Amniotic stem cell (primary cell): ENCODE data around the gene PTGES2.

Source experiments
- DNase-seq: peaks from one replicate; lab custom pipeline; 2025; lab: John Stamatoyannopoulos, UW

The PTGES2 gene

DNA sequence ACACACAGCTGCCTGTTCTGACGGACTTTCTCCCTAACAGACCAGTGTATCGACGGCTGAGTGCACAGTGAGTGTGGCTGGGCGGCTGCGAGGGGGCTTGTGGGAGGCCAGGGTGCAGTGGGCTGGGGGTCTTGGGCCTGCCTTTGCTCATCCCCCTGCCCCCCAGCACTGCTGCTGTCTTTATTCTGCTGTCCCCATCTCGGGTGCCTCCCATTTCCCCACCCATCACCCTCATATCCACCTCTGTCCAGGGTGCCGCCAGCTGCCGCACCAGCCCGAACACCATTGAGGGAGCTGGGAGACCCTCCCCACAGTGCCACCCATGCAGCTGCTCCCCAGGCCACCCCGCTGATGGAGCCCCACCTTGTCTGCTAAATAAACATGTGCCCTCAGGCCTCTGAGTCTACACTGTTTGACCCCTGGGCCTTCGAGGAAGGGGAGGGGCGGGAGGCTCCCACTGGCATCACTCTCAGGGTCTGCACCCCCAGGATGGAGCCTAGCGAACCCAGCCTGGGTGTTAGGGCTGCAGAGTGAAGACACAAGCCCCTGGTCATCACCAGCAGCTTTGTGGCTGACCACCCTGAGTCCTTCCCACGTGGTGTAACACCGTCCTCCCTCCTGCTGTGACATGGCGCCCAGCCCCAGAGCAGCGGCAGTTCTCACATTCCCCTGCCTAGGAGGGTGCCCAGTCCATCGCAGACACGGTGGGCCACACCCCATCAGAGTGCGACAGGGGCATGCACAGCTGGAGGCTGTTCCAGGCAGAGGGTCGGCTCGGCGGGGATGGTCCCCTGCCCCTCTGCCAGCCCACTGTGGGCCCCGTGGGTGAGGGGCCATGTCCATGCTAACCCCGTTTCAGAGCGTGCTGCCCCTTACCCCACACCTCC, 25.8 kb upstream of the PTGES2 start:
- no peak for DNase-seq

DNA sequence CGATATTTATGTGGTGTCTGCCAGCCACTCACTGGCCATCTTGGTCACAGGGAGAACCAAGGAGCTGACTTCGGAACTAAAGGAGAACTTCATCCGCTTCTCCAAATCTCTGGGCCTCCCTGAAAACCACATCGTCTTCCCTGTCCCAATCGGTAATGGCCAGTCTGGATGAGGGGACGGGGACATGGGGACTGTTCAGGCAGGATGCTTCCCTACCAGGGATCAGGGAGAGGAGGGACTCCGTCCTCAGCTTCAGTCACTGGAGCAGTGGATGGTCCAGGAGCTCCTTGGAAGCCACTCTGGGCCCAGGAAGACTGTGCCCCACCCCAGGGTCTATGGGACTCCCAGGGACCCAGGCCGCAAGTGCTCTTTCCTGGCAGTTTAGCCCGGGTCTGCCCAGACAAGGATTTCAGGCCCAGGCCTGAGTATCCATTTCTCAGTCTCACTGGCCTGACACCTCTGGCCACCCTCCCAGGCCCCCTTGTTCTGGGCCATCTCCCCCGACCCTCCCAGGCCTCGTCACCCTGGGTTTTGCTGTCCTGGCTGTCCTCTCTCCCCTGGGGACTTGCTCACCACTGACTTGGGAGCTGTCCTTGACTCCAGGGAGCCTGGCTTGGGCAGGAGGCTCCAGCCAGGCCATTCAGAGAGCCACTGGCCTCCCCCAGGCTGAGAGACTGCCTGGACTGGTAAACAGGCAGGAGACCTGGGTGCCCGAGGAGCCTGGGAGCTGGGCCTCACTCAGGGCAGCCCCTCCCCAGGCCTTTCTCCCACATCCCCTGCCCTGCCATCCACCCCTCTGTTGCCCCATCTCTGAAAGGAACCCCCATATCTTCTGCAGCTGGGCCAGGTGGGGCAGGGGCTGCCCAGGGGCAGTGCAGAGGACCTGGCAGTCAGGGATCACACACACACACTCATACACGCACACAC, 24.9 kb upstream of the PTGES2 start:
- DNase-seq, result no peak

- no peak for DNase-seq
Observed at GRCh38 chr9:128151309-128152132, 24.0 kb upstream of the PTGES2 start.

DNA sequence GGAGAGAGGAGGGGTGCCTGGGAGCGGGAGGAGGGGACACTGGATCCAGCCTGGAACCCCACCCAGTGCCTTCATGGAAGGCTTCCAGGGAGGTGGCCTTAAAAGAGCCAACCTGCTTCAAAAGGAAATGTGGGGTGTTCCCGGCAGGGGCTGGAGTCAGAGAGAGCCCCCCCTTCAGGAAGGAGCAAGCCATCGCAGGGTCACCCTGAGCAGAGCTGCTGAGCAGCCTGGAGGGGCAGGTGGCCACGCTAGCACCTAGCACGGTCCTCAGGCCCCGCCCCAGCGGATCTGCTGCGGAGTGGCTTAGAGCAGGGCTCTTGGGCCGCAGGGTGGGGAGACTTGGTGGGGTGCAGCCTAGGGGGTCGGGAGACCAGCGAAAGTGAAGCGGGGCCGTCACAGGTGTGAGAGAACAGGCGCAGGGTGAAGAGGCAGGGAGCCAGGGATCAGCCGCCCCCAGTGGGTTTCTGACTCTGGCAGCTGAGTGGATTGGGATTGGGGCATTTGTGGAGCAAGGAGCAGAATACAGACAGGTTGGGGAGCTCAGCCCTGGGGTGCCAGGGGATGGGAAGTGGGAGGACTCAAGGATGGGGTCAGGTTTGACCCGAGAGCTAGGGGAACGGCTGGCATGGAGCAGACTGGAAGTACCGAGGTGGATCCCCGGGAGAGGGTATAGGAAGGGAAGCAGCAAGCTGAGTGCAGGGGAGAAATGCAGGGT, 23.2 kb upstream of the PTGES2 start:
- no peak for DNase-seq

DNA sequence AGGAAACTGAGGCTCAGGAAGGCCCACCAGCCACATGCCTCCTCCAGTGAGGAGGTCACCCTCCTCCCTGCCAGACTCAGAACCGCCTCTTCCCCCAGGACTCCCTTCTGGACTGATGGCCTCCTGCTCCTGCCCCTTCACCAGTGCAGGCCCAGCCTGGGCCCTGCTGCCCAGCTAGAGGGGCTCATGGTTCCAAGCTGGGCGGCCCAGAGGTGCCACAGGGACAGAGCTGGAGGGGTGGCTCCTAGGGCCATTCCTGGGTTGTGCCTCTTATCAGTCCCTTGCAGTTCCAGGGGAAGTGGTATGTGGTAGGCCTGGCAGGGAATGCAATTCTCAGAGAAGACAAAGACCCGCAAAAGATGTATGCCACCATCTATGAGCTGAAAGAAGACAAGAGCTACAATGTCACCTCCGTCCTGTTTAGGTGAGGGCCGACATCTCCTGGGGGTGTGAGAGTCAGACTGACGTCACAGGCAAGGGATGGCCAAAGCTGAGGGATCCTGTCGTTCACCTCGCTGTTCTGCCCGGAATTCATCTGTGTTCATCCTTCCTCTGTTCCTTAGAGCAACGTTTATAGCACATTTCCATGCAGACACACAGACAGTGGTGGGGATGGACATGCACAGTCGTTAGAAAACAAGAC, 22.5 kb upstream of the PTGES2 start:
- DNase-seq, result no peak

DNA sequence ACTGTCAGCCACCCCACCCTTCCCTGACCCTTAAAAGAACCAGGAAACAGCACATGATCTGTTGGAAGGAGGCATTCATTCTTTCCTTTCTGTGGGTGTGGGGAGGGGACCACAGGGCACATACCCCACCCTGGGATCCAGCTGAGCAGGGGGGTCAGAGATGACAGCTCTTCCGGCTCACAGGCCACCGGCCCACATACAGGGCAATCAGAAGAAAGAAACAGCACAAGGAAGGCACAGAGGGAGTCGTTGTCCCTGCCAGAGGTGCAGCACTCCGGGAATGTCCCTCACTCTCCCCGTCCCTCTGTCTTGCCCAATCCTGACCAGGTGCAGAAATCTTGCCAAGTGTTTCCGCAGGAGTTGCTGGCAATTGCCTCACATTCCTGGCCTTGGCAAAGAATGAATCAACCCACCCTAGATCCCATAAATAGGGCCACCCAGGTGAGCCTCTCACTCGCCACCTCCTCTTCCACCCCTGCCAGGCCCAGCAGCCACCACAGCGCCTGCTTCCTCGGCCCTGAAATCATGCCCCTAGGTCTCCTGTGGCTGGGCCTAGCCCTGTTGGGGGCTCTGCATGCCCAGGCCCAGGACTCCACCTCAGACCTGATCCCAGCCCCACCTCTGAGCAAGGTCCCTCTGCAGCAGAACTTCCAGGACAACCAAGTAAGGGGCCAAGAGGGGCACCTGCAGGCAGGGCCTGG, 21.6 kb upstream of the PTGES2 start, which contains the start of gene LCN2:
LCN2 (plus strand) TSS at position 453 of the 701 bp plus-strand sequence; CDS start at position 526, 73 bp downstream.
- DNase-seq, result no peak

GRCh38 chr9:128148509-128149000, 21.0 kb upstream of the PTGES2 start:
- DNase-seq, result no peak

- DNase-seq, result no peak
Observed at GRCh38 chr9:128146591-128147120, 19.1 kb upstream of the PTGES2 start.

GRCh38 chr9:128145951-128146351, 18.4 kb upstream of the PTGES2 start:
- DNase-seq, result no peak

- no peak for DNase-seq
Observed at GRCh38 chr9:128145536-128145935, 18.0 kb upstream of the PTGES2 start.

- no peak for DNase-seq
Observed at GRCh38 chr9:128144239-128145181, 17.0 kb upstream of the PTGES2 start.

DNA sequence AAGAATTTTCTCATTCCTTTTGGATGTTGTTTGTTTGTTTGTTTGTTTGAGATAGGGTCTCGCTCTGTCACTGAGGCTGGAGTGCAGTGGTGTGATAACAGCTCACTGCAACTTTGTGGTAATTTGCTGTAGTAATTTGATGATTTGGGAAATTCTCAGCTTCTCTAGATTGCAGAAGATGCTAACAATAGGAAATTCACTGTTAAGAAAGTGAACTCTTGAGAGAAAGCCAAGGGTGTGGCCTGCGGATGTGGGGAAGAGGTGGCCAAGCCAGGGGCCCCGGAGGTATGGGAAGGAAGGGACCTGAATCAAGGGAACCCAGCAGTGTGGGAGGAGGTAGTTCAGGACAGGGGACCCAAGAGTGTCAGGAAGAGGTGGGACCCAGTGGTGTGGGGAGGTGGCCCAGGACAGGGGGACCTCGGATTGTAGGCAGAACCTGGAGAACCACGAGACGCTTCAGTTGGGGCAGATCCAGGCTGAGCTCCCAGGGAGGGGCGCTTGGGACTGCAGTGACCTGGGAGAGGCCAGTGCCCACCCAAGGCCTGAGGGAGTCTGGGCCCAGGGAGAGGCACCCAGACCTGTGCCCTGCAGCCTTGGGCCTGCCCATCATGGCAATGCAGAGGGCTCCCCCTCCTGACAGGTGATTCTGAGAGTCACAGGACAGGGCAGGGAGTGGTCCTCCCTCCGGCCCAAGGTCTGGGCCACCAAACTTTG, 16.2 kb upstream of the PTGES2 start:
- DNase-seq, result no peak

GRCh38 chr9:128142596-128142995, 15.1 kb upstream of the PTGES2 start:
- no peak for DNase-seq

- DNase-seq, result no peak
Observed at GRCh38 chr9:128142061-128142460, 14.5 kb upstream of the PTGES2 start.

GRCh38 chr9:128141604-128142003, 14.1 kb upstream of the PTGES2 start:
- no peak for DNase-seq

DNA sequence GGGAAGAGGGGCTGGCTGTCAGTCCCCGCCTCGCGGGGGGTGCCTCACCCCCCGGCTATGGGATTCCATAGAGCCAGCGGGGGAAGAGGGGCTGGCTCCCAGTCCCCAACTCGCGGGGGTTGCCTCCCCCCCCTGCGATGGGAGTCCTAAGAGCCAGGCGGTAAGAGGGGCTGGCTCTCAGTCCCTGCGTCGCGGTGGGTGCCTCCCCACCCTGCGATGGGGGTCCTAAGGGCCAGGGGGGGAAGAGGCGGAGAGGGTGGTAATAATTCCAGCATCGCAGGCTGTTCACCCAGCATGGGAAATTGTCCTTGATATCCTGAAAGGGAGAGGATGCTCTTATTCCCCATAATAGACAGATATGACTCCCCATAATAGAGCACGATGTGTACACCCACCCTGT, 12.1 kb upstream of the PTGES2 start:
- DNase-seq, result no peak

DNA sequence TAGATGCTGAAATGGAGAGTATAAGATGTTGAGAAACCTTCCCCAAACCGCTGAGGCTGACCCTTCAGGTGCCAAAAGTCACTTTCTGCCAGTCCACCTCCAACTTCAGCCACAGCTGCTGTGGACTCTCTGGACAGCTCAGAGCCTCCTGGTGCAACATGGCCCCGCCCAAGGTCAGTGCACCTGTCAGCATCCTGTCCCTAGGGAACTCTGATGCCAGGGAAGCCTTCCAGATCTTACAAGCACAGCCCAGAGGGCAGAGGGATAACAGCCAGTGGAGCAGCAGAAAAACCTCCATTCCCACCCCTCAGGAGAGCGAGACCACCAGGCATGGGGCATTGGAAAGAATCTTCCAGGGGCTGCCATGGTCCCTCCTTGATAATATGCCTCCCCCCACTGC, 10.5 kb upstream of the PTGES2 start:
- no peak for DNase-seq
